ENCODE results near the gene SP3.
A peak's percentile ranks its signal among the peaks of the same experiment; 100 is the strongest.

- TF ChIP-seq CTCF (IDR thresholded peaks at IDR 0.05) (peak; percentile 39), POLR2A (IDR thresholded peaks at IDR 0.05; ENCODE audit: low read length) (no peak), PHF8 (IDR thresholded peaks at IDR 0.05; ENCODE audit: borderline replicate concordance, low read depth) (no peak), ELK1 (IDR thresholded peaks at IDR 0.05; ENCODE audit: low read depth, low read length) (no peak), MYC (IDR thresholded peaks at IDR 0.05; ENCODE audit: borderline replicate concordance, low read length) (no peak), RNF2 (IDR thresholded peaks at IDR 0.05; ENCODE audit: borderline replicate concordance, low read depth) (no peak), MAX (IDR thresholded peaks at IDR 0.05) (no peak), MAFK (IDR thresholded peaks at IDR 0.05; ENCODE audit: partially characterized antibody) (no peak), HMGXB4 (CRISPR knock-in tag; IDR thresholded peaks at IDR 0.05; ENCODE audit: borderline replicate concordance) (no peak), RAD21 (conservative IDR thresholded peaks at IDR 0.05 in 1 of 2, IDR thresholded peaks at IDR 0.05 in 1 of 2) (peak; percentile 36 to 58; a peak in 4 of 5 replicates), USF2 (IDR thresholded peaks at IDR 0.05) (no peak)
These were observed 81.0 kb downstream of the SP3 start for GRCh38 chr2:173884025-173884802.
